OCI-LY7 (cell line): ENCODE results near the gene CIP2A.

ENCODE experiments used
- EZH2phosphoT487 ChIP-seq: fragments of 200-600 bp; sonication (generic); IDR thresholded peaks from 2 replicates; pipeline ENCODE4 v1.6.1; 2018; ENCODE audit warnings: low read depth, borderline replicate concordance, mild to moderate bottlenecking, mixed run types, antibody characterized with exemption, low read length, moderate library complexity, mixed read lengths
- TF ChIP-seq, protein P1 (sequence below): fragments of 200-600 bp; sonication (generic); conservative IDR thresholded peaks from 2 replicates; pipeline ENCODE4 v1.5.1; 2014; ENCODE audit warnings: mild to moderate bottlenecking, antibody characterized with exemption, low read length, moderate library complexity, mixed read lengths

DNA sequence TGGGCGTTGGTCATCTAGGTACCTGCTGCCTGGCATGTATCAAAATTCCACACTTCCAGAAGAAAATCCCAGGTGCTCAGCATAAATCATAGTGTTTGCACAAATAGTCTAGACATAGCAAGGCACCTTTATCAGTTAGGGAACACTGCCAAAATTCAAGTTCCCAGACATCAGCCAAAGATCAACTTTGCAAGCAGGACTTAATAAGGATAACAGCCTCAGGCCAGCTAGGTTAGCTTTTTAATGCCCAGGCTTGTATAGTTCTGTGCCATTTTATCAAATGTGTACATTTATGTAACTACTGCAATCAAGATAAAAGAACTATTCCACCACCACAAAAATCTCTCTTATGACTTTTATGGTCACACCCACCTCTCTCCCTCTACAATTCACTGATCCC is 31.0 kb upstream of the CIP2A start:
- TF ChIP-seq EZH2phosphoT487, result no peak
- TF ChIP-seq, protein P1, sequence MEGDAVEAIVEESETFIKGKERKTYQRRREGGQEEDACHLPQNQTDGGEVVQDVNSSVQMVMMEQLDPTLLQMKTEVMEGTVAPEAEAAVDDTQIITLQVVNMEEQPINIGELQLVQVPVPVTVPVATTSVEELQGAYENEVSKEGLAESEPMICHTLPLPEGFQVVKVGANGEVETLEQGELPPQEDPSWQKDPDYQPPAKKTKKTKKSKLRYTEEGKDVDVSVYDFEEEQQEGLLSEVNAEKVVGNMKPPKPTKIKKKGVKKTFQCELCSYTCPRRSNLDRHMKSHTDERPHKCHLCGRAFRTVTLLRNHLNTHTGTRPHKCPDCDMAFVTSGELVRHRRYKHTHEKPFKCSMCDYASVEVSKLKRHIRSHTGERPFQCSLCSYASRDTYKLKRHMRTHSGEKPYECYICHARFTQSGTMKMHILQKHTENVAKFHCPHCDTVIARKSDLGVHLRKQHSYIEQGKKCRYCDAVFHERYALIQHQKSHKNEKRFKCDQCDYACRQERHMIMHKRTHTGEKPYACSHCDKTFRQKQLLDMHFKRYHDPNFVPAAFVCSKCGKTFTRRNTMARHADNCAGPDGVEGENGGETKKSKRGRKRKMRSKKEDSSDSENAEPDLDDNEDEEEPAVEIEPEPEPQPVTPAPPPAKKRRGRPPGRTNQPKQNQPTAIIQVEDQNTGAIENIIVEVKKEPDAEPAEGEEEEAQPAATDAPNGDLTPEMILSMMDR, result no peak
